ENCODE results near the gene ZNF580. TPM values are rescaled to one million over a fixed set of nuclear protein-coding genes. Genes with fewer than 3 reads are reported as not detected.
A peak's percentile ranks its signal among the peaks of the same experiment; 100 is the strongest.

Gene ZNF580
- total and polyA plus RNA-seq, 5 donors from 2014 or later = 14.3 to 30.8 (median 17.2) TPM

GRCh38 chr19:55615543-55616394 is 25.0 kb upstream of the ZNF580 start:
- H3K4me3 Mint-ChIP-seq = no peak overlapping the region
- DNase-seq = no peak

GRCh38 chr19:55616395-55616875 is 24.4 kb upstream of the ZNF580 start:
- Histone ChIP-seq H3K4me1 (ENCODE audit: control insufficient read depth, insufficient read depth, low read length, poor library complexity, severe bottlenecking) (no peaks in the 10 kb centered on the region), H3K36me3 (ENCODE audit: control insufficient read depth, insufficient read depth, low read length) (no peaks in the 10 kb centered on the region), H3K4me3 (ENCODE audit: low read depth, low read length) (no peak overlapping the region), H3K27ac (ENCODE audit: insufficient read depth, low read length, poor library complexity, severe bottlenecking) (no peak overlapping the region), H3K27me3 (ENCODE audit: control insufficient read depth, insufficient read depth, low read length) (no peaks in the 10 kb centered on the region), H3K9me3 (ENCODE audit: control insufficient read depth in 2 of 2, low read length in 2 of 2) (no peaks in the 10 kb centered on the region)
- no peaks in the 10 kb centered on the region for H3K27me3 Mint-ChIP-seq
- H3K4me1 Mint-ChIP-seq = peaks cover 0 to 36% (median 14%) of the 10 kb centered on the region in 4 donors
- DNase-seq (no peak), ATAC-seq (ENCODE audit: low read depth in 2 of 2) (no peak)
- H3K9me3 Mint-ChIP-seq = peaks cover 0 to 2% (median 0%) of the 10 kb centered on the region in 7 donors
- no peak overlapping the region for H3K4me3 Mint-ChIP-seq
- H3K27ac Mint-ChIP-seq = no peak overlapping the region
- peaks cover 15% of the 10 kb centered on the region for H3K36me3 Mint-ChIP-seq

More at GRCh38 chr19:55615543-55616394, 25.0 kb upstream of the ZNF580 start:
- no peak overlapping the region for H3K27ac ChIP-seq (ENCODE audit: insufficient read depth, low read length, poor library complexity, severe bottlenecking)
- H3K27me3 ChIP-seq (ENCODE audit: control insufficient read depth, insufficient read depth, low read length) = no peaks in the 10 kb centered on the region
- no peaks in the 10 kb centered on the region for H3K27me3 Mint-ChIP-seq
- peaks cover 0 to 2% (median 0%) of the 10 kb centered on the region in 7 donors for H3K9me3 Mint-ChIP-seq
- H3K36me3 Mint-ChIP-seq = peaks cover 18% of the 10 kb centered on the region
- H3K36me3 ChIP-seq (ENCODE audit: control insufficient read depth, insufficient read depth, low read length) = no peaks in the 10 kb centered on the region
- H3K9me3 ChIP-seq (ENCODE audit: control insufficient read depth in 2 of 2, low read length in 2 of 2) = no peaks in the 10 kb centered on the region
- H3K27ac Mint-ChIP-seq = no peak overlapping the region
- ATAC-seq (ENCODE audit: low read depth in 2 of 2) = no peak
- H3K4me1 Mint-ChIP-seq = peaks cover 0 to 38% (median 17%) of the 10 kb centered on the region in 4 donors
- no peak overlapping the region for H3K4me3 ChIP-seq (ENCODE audit: low read depth, low read length)
- no peaks in the 10 kb centered on the region for H3K4me1 ChIP-seq (ENCODE audit: control insufficient read depth, insufficient read depth, low read length, poor library complexity, severe bottlenecking)

DNA sequence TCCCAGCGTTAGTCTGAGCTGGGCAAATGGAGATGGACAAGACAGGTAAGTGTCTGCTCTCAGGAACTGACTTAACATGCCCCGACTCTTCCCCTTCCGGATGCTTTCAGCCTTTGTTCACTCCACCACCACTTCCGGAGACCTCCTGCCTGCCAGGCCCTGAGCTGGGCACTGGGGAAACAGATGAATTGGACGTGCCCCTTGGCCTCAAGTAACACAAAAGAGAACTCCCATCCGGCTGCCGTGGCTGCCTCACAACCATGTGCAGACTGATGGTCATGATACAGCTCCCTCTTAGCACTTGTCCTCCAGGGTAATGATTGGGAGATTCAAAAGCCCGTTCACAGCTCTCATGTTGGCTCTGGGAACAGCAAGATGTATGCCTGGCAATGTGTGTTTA is 23.4 kb upstream of the ZNF580 start:
- ATAC-seq (ENCODE audit: low read depth in 2 of 2) (no peak), DNase-seq (no peak)
- H3K36me3 Mint-ChIP-seq = peaks cover 15% of the 10 kb centered on the region
- Histone ChIP-seq H3K4me3 (ENCODE audit: low read depth, low read length) (no peak overlapping the region), H3K27ac (ENCODE audit: insufficient read depth, low read length, poor library complexity, severe bottlenecking) (no peak overlapping the region), H3K9me3 (ENCODE audit: control insufficient read depth in 2 of 2, low read length in 2 of 2) (no peaks in the 10 kb centered on the region), H3K36me3 (ENCODE audit: control insufficient read depth, insufficient read depth, low read length) (no peaks in the 10 kb centered on the region), H3K4me1 (ENCODE audit: control insufficient read depth, insufficient read depth, low read length, poor library complexity, severe bottlenecking) (no peaks in the 10 kb centered on the region), H3K27me3 (ENCODE audit: control insufficient read depth, insufficient read depth, low read length) (no peaks in the 10 kb centered on the region)
- no peak overlapping the region for H3K4me3 Mint-ChIP-seq
- peak overlapping the region in 2 of 3 donors; percentile 32 to 63 for H3K27ac Mint-ChIP-seq
- H3K27me3 Mint-ChIP-seq = no peaks in the 10 kb centered on the region
- peaks cover 0 to 2% (median 0%) of the 10 kb centered on the region in 7 donors for H3K9me3 Mint-ChIP-seq
- peaks cover 0 to 27% (median 7%) of the 10 kb centered on the region in 4 donors for H3K4me1 Mint-ChIP-seq

DNA sequence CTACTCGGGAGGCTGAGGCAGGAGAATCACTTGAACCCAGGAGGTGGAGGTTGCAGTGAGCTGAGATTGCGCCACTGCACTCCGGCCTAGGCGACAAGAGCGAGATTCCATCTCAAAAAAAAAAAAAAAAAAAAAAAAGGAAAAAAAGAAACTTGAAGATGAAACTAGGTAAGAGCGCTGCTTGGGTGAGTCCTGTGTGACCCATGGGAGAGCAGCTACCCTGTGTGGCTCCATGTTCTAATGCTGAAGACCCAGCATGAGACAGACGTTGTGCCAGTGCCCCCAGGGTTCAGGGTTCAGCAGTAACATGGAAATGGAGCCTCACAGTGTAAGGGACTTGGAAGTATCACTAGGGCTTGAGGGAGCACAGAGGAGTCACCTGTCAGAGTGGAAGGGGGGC is 22.4 kb upstream of the ZNF580 start:
- Mint-ChIP-seq H3K4me1 (peaks cover 0 to 23% (median 4%) of the 10 kb centered on the region in 4 donors), H3K36me3 (peaks cover 10% of the 10 kb centered on the region), H3K9me3 (no peaks in the 10 kb centered on the region), H3K27ac (no peak overlapping the region), H3K4me3 (no peak overlapping the region), H3K27me3 (no peaks in the 10 kb centered on the region)
- Histone ChIP-seq H3K4me3 (ENCODE audit: low read depth, low read length) (no peak overlapping the region), H3K9me3 (ENCODE audit: control insufficient read depth in 2 of 2, low read length in 2 of 2) (no peaks in the 10 kb centered on the region), H3K4me1 (ENCODE audit: control insufficient read depth, insufficient read depth, low read length, poor library complexity, severe bottlenecking) (peaks cover under 1% of the 10 kb centered on the region), H3K36me3 (ENCODE audit: control insufficient read depth, insufficient read depth, low read length) (no peaks in the 10 kb centered on the region), H3K27ac (ENCODE audit: insufficient read depth, low read length, poor library complexity, severe bottlenecking) (no peak overlapping the region), H3K27me3 (ENCODE audit: control insufficient read depth, insufficient read depth, low read length) (no peaks in the 10 kb centered on the region)
- no peak for DNase-seq
- no peak for ATAC-seq (ENCODE audit: low read depth in 2 of 2)

DNA sequence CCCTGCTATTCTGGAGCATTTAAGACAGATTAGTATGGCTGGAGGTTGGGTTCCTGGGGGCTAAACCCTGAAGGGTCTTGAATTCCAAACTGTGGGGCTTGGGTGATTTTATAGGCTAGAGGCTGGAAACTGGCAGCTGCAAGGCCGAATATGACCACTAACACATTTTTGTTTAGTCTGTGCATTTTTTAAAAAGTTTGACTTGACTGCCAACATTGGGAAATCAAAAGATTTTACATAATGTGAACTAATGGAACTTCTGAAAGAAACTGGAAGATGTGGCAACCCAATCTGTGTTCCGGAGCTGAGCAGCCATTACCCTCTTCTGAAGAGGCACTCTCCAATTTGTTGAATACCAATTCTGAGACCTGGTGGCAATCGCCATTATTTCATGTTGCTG is 21.5 kb upstream of the ZNF580 start:
- Mint-ChIP-seq H3K4me3 (no peak overlapping the region), H3K27ac (no peak overlapping the region), H3K4me1 (peaks cover 5 to 30% (median 11%) of the 10 kb centered on the region in 4 donors), H3K9me3 (no peaks in the 10 kb centered on the region), H3K27me3 (no peaks in the 10 kb centered on the region), H3K36me3 (peaks cover 10% of the 10 kb centered on the region)
- Histone ChIP-seq H3K4me1 (ENCODE audit: control insufficient read depth, insufficient read depth, low read length, poor library complexity, severe bottlenecking) (peaks cover 7% of the 10 kb centered on the region), H3K27me3 (ENCODE audit: control insufficient read depth, insufficient read depth, low read length) (no peaks in the 10 kb centered on the region), H3K27ac (ENCODE audit: insufficient read depth, low read length, poor library complexity, severe bottlenecking) (no peak overlapping the region), H3K36me3 (ENCODE audit: control insufficient read depth, insufficient read depth, low read length) (no peaks in the 10 kb centered on the region), H3K9me3 (ENCODE audit: control insufficient read depth in 2 of 2, low read length in 2 of 2) (no peaks in the 10 kb centered on the region), H3K4me3 (ENCODE audit: low read depth, low read length) (no peak overlapping the region)
- DNase-seq (no peak), ATAC-seq (ENCODE audit: low read depth in 2 of 2) (no peak)

- Mint-ChIP-seq H3K27me3 (no peaks in the 10 kb centered on the region), H3K9me3 (no peaks in the 10 kb centered on the region), H3K36me3 (peaks cover 10% of the 10 kb centered on the region), H3K27ac (peak overlapping the region in 2 of 3 donors; percentile 55 to 82), H3K4me1 (peaks cover 5 to 40% (median 14%) of the 10 kb centered on the region in 4 donors), H3K4me3 (peak overlapping the region in 1 of 4 donors; percentile 16)
- no peak overlapping the region for H3K27ac ChIP-seq (ENCODE audit: insufficient read depth, low read length, poor library complexity, severe bottlenecking)
- peaks cover 17% of the 10 kb centered on the region for H3K4me1 ChIP-seq (ENCODE audit: control insufficient read depth, insufficient read depth, low read length, poor library complexity, severe bottlenecking)
- no peaks in the 10 kb centered on the region for H3K9me3 ChIP-seq (ENCODE audit: control insufficient read depth in 2 of 2, low read length in 2 of 2)
- H3K4me3 ChIP-seq (ENCODE audit: low read depth, low read length) = no peak overlapping the region
- no peaks in the 10 kb centered on the region for H3K27me3 ChIP-seq (ENCODE audit: control insufficient read depth, insufficient read depth, low read length)
- DNase-seq (no peak), ATAC-seq (ENCODE audit: low read depth in 2 of 2) (no peak)
- H3K36me3 ChIP-seq (ENCODE audit: control insufficient read depth, insufficient read depth, low read length) = no peaks in the 10 kb centered on the region
Measured at GRCh38 chr19:55620410-55621204, 20.2 kb upstream of the ZNF580 start.

- Histone ChIP-seq H3K27me3 (ENCODE audit: control insufficient read depth, insufficient read depth, low read length) (no peaks in the 10 kb centered on the region), H3K4me1 (ENCODE audit: control insufficient read depth, insufficient read depth, low read length, poor library complexity, severe bottlenecking) (peaks cover 23% of the 10 kb centered on the region), H3K4me3 (ENCODE audit: low read depth, low read length) (no peak overlapping the region), H3K27ac (ENCODE audit: insufficient read depth, low read length, poor library complexity, severe bottlenecking) (no peak overlapping the region), H3K9me3 (ENCODE audit: control insufficient read depth in 2 of 2, low read length in 2 of 2) (no peaks in the 10 kb centered on the region), H3K36me3 (ENCODE audit: control insufficient read depth, insufficient read depth, low read length) (no peaks in the 10 kb centered on the region)
- Mint-ChIP-seq H3K36me3 (peaks cover 10% of the 10 kb centered on the region), H3K4me1 (peaks cover 8 to 46% (median 18%) of the 10 kb centered on the region in 4 donors), H3K27ac (no peak overlapping the region), H3K4me3 (no peak overlapping the region), H3K27me3 (no peaks in the 10 kb centered on the region), H3K9me3 (no peaks in the 10 kb centered on the region)
- ATAC-seq (ENCODE audit: low read depth in 2 of 2) (no peak), DNase-seq (no peak)
Measured at GRCh38 chr19:55621205-55621672, 19.6 kb upstream of the ZNF580 start.
